MM.1S (cell line): Measurements from ENCODE around the gene LRCH2.

Experiments used
- DNase-seq: peaks from one replicate; pipeline ENCODE4 v3.0.0-alpha.2; 2015
- H2AFZ ChIP-seq: fragments of 300-600 bp; sonication (generic); 2 replicates; pipeline ENCODE4 v1.6.0; 2016; ENCODE audit warnings: antibody characterized with exemption, low read length
- H3F3A ChIP-seq: fragments of 300-600 bp; sonication (generic); 2 replicates; pipeline ENCODE4 v1.6.1; 2016; ENCODE audit warnings: mild to moderate bottlenecking, antibody characterized with exemption, low read length, moderate library complexity, mixed read lengths; ENCODE audit not compliant: insufficient read depth
- H3K27ac ChIP-seq: fragments of 300-600 bp; sonication (generic); 2 replicates; pipeline ENCODE4 v1.5.1; 2016; ENCODE audit warnings: mild to moderate bottlenecking, low read length
- H3K27me3 ChIP-seq: fragments of 300-600 bp; sonication (generic); replicated peaks from 2 replicates; pipeline ENCODE4 v1.6.0; 2016; ENCODE audit warnings: low read length; ENCODE audit not compliant: insufficient read depth
- H3K36me3 ChIP-seq: fragments of 300-600 bp; sonication (generic); replicated peaks from 2 replicates; pipeline ENCODE4 v1.6.1; 2016; ENCODE audit warnings: mild to moderate bottlenecking, low read length, mixed read lengths; ENCODE audit not compliant: insufficient read depth
- H3K4me1 ChIP-seq: fragments of 300-600 bp; sonication (generic); 2 replicates; pipeline ENCODE4 v1.6.1; 2016; ENCODE audit warnings: low read length, mixed read lengths
- H3K4me2 ChIP-seq: fragments of 300-600 bp; sonication (generic); 2 replicates; pipeline ENCODE4 v1.6.0; 2016; ENCODE audit warnings: low read depth, low read length
- H3K4me3 ChIP-seq: fragments of 300-600 bp; sonication (generic); 2 replicates; pipeline ENCODE4 v1.5.1; 2016; ENCODE audit warnings: low read length, mixed read lengths
- H3K79me2 ChIP-seq: fragments of 300-600 bp; sonication (generic); 2 replicates; pipeline ENCODE4 v1.6.1; 2016; ENCODE audit warnings: mixed run types, low read length, mixed read lengths
- H3K9ac ChIP-seq: fragments of 300-600 bp; sonication (generic); 2 replicates; pipeline ENCODE4 v1.6.1; 2016; ENCODE audit warnings: low read length, mixed read lengths
- H3K9me2 ChIP-seq: fragments of 300-600 bp; sonication (generic); replicated peaks from 2 replicates; pipeline ENCODE4 v1.6.1; 2016; ENCODE audit warnings: mild to moderate bottlenecking, low read length, mixed read lengths; ENCODE audit not compliant: insufficient read depth
- H3K9me3 ChIP-seq: fragments of 300-600 bp; sonication (generic); replicated peaks from 2 replicates; pipeline ENCODE4 v1.6.1; 2016; ENCODE audit warnings: mild to moderate bottlenecking, low read length, mixed read lengths; ENCODE audit not compliant: insufficient read depth
- H4K20me1 ChIP-seq: fragments of 300-600 bp; sonication (generic); 2 replicates; pipeline ENCODE4 v1.6.1; 2016; ENCODE audit warnings: mild to moderate bottlenecking, low read length, moderate library complexity, mixed read lengths; ENCODE audit not compliant: insufficient read depth
- EZH2 ChIP-seq: fragments of 300-600 bp; sonication (generic); optimal IDR thresholded peaks from 2 replicates; pipeline ENCODE3; 2017; ENCODE audit warnings: low read depth, mild to moderate bottlenecking, antibody characterized with exemption, low read length, mixed read lengths
- EZH2phosphoT487 ChIP-seq: fragments of 300-600 bp; sonication (generic); IDR thresholded peaks from 2 replicates; pipeline ENCODE4 v1.6.1; 2018; ENCODE audit warnings: antibody characterized with exemption, low read length
- TF ChIP-seq, protein P1 (sequence below): fragments of 300-600 bp; sonication (generic); IDR thresholded peaks from 2 replicates; pipeline ENCODE4 v1.5.1; 2016; ENCODE audit warnings: antibody characterized with exemption, low read length, mixed read lengths

The LRCH2 gene

DNA sequence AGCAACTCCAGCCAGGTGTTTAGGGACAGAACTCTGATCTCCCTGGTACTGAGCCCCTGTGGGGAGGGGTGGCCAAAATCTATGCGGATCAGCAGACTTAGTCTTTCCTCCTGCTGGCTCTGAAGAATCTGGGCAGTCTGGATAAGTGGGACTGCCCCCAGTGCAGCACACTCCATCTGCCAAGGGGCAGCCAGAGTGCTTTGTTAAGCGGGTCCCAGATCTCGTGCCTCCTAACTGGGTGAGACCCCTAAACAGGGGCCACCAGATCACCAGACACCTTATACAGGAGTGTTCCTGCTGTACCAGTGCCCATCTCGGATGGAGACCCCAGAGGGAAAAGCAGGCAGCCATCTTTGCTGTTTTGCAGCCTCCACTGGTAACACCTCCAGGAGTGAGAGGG lies 135.0 kb downstream of the LRCH2 start:
- DNase-seq = no peak
- H3K9ac ChIP-seq = no peak overlapping the region
- H3K4me2 ChIP-seq = no peak overlapping the region
- H3K27me3 ChIP-seq = no peaks in the 10 kb centered on the region
- no peaks in the 10 kb centered on the region for H3K4me1 ChIP-seq
- H3K9me2 ChIP-seq = no peaks in the 10 kb centered on the region
- no peaks in the 10 kb centered on the region for H4K20me1 ChIP-seq
- H3K4me3 ChIP-seq = no peak overlapping the region
- no peak overlapping the region for H3K27ac ChIP-seq
- TF ChIP-seq EZH2 (no peak), EZH2phosphoT487 (no peak)
- TF ChIP-seq, protein P1, sequence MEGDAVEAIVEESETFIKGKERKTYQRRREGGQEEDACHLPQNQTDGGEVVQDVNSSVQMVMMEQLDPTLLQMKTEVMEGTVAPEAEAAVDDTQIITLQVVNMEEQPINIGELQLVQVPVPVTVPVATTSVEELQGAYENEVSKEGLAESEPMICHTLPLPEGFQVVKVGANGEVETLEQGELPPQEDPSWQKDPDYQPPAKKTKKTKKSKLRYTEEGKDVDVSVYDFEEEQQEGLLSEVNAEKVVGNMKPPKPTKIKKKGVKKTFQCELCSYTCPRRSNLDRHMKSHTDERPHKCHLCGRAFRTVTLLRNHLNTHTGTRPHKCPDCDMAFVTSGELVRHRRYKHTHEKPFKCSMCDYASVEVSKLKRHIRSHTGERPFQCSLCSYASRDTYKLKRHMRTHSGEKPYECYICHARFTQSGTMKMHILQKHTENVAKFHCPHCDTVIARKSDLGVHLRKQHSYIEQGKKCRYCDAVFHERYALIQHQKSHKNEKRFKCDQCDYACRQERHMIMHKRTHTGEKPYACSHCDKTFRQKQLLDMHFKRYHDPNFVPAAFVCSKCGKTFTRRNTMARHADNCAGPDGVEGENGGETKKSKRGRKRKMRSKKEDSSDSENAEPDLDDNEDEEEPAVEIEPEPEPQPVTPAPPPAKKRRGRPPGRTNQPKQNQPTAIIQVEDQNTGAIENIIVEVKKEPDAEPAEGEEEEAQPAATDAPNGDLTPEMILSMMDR = no peak
- no peaks in the 10 kb centered on the region for H3K36me3 ChIP-seq
- no peaks in the 10 kb centered on the region for H3K79me2 ChIP-seq
- H3F3A ChIP-seq = no peaks in the 10 kb centered on the region
- no peaks in the 10 kb centered on the region for H3K9me3 ChIP-seq
- H2AFZ ChIP-seq = no peak overlapping the region

DNA sequence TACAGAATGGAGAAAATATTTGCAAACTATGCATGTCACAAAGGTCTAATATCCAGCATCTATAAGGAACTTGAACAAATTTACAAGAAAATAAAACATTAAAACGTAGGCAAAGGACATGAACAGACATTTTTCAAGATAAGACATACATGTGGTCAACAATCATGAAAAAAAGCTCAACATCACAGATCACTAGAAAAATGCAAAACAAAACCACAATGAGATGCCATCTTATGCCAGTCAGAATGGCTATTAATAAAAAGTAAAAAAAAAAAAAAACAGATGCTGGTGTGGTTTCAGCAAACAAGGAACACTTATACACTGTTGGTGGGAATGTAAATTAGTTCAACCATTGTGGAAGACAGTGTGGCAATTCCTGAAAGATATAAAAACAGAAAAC lies 140.7 kb downstream of the LRCH2 start:
- no peak overlapping the region for H3K4me2 ChIP-seq
- no peak overlapping the region for H2AFZ ChIP-seq
- peak; percentile 36 for DNase-seq
- no peak for TF ChIP-seq EZH2phosphoT487
- TF ChIP-seq, protein P1 = no peak
- no peak for TF ChIP-seq EZH2
- no peaks in the 10 kb centered on the region for H3K9me2 ChIP-seq
- no peak overlapping the region for H3K4me3 ChIP-seq
- no peaks in the 10 kb centered on the region for H3K27me3 ChIP-seq
- H3K79me2 ChIP-seq = no peaks in the 10 kb centered on the region
- H3F3A ChIP-seq = no peaks in the 10 kb centered on the region
- no peak overlapping the region for H3K27ac ChIP-seq
- no peaks in the 10 kb centered on the region for H4K20me1 ChIP-seq
- H3K9me3 ChIP-seq = no peaks in the 10 kb centered on the region
- H3K36me3 ChIP-seq = no peaks in the 10 kb centered on the region
- H3K4me1 ChIP-seq = no peaks in the 10 kb centered on the region
- H3K9ac ChIP-seq = no peak overlapping the region

DNA sequence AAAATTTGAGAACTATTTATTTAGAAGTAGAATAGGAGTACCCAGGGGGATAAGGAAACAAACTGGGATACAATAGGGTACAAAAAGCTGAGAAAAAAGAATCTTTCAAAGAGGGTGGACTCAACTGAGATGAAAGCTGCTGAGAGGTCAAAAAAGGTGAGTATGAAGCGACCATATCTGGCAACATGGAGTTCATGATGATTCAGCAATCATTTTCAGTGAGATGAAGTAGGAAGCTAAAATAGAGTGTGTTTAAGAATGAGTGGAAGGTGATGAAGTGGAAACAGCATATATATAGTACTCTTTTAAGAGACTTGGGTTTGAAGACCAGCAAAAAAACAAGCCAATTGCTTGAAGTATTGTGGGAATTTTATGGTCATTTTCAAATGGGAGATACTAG lies 144.5 kb downstream of the LRCH2 start:
- Histone ChIP-seq H3K36me3 (no peaks in the 10 kb centered on the region), H3K27me3 (no peaks in the 10 kb centered on the region), H3K9me3 (no peaks in the 10 kb centered on the region), H2AFZ (no peak overlapping the region), H3K9me2 (no peaks in the 10 kb centered on the region), H3K27ac (no peak overlapping the region), H4K20me1 (no peaks in the 10 kb centered on the region), H3K4me1 (no peaks in the 10 kb centered on the region), H3K9ac (no peak overlapping the region), H3K4me2 (no peak overlapping the region), H3K79me2 (no peaks in the 10 kb centered on the region), H3K4me3 (no peak overlapping the region), H3F3A (no peaks in the 10 kb centered on the region)
- TF ChIP-seq, protein P1 = no peak
- DNase-seq = no peak

DNA sequence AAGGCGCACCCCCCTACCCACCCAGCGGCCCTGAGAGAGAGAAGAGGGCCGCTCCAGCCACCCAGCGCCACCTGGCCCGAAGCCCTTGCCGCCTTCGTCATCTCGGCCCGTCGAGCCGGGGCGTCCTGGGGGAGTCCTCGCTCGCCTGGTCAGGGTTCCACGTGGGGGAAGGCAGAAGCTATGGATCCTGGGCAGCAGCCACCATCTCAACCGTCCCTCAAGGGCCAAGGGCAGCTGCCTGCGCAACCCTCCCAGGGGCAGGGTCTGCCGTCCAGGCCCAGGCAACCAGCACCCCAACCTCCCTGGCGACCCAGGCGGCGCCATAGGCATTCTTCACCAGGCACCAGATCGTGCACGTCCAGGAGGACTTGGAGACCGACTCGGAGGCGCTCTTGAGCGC lies 165.0 kb downstream of the LRCH2 start:
- Histone ChIP-seq H3K27me3 (no peaks in the 10 kb centered on the region), H3K9me2 (no peaks in the 10 kb centered on the region), H3K79me2 (no peaks in the 10 kb centered on the region), H3K9me3 (no peaks in the 10 kb centered on the region), H3K27ac (no peak overlapping the region), H2AFZ (no peak overlapping the region), H3K4me1 (no peaks in the 10 kb centered on the region), H3K4me3 (no peak overlapping the region), H3K4me2 (no peak overlapping the region), H3K9ac (no peak overlapping the region), H3F3A (no peaks in the 10 kb centered on the region), H3K36me3 (no peaks in the 10 kb centered on the region), H4K20me1 (no peaks in the 10 kb centered on the region)
- TF ChIP-seq EZH2 (no peak), EZH2phosphoT487 (no peak)
- TF ChIP-seq, protein P1 = no peak
- no peak for DNase-seq
